Measurements from ENCODE around the gene CDC42BPA.

GRCh38 chr1:227059076-227059475 lies 259.2 kb downstream of the CDC42BPA start:
- TF ChIP-seq, protein P1, sequence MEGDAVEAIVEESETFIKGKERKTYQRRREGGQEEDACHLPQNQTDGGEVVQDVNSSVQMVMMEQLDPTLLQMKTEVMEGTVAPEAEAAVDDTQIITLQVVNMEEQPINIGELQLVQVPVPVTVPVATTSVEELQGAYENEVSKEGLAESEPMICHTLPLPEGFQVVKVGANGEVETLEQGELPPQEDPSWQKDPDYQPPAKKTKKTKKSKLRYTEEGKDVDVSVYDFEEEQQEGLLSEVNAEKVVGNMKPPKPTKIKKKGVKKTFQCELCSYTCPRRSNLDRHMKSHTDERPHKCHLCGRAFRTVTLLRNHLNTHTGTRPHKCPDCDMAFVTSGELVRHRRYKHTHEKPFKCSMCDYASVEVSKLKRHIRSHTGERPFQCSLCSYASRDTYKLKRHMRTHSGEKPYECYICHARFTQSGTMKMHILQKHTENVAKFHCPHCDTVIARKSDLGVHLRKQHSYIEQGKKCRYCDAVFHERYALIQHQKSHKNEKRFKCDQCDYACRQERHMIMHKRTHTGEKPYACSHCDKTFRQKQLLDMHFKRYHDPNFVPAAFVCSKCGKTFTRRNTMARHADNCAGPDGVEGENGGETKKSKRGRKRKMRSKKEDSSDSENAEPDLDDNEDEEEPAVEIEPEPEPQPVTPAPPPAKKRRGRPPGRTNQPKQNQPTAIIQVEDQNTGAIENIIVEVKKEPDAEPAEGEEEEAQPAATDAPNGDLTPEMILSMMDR (IDR thresholded peaks at IDR 0.05): no peak
- no peak for TF ChIP-seq ZFX (IDR thresholded peaks at IDR 0.05; ENCODE audit: borderline replicate concordance)

All from 22Rv1 (cell line).